Tibial artery (tissue), 4 donors: ENCODE results near the gene ACAD10.

Experiments used
- DNase-seq, 2 donors: peaks; one replicate each; pipeline ENCODE4 v3.0.0-alpha.2; 2019
- H3K27ac ChIP-seq, 2 donors: fragments of 200-600 bp; sonication (generic) in 1 of 2; 1 replicate in 1 of 2; 2 replicates in 1 of 2; pipeline ENCODE4 v1.5.1; 2018 to 2019; ENCODE audit warnings: mild to moderate bottlenecking in 1 of 2
- H3K27me3 ChIP-seq, 2 donors: fragments of 200-600 bp; sonication (generic) in 1 of 2; one replicate each; pipeline versions ENCODE4 v1.5.1 to v1.6.0; 2016 to 2019
- H3K36me3 ChIP-seq, 3 donors: fragments of 200-600 bp; sonication (generic) in 2 of 3; one replicate each; pipeline ENCODE4 v1.5.1; 2016 to 2019; ENCODE audit warnings: mild to moderate bottlenecking in 2 of 3
- H3K4me1 ChIP-seq, 4 donors: fragments of 200-600 bp; sonication (generic) in 2 of 4; 1 replicate in 3 of 4; 2 replicates in 1 of 4; pipeline ENCODE4 v1.5.1; 2016 to 2019
- H3K4me3 ChIP-seq, 2 donors: fragments of 200-600 bp; sonication (generic) in 1 of 2; 1 replicate in 1 of 2; 2 replicates in 1 of 2; pipeline ENCODE4 v1.5.1; 2018 to 2019; ENCODE audit warnings: mild to moderate bottlenecking in 2 of 2
- H3K9me3 ChIP-seq, 3 donors: fragments of 200-600 bp; sonication (generic) in 1 of 3; one replicate each; pipeline ENCODE4 v1.5.1; 2016 to 2019
- CTCF ChIP-seq, 2 experiments: fragments of 200-600 bp in 1 of 2; fragments of 450-650 bp in 1 of 2; IDR thresholded peaks; one replicate each; pipeline ENCODE4 v1.5.1; 2017 to 2019; ENCODE audit warnings: antibody characterized with exemption in 2 of 2, mild to moderate bottlenecking in 1 of 2, moderate library complexity in 1 of 2
- intact Hi-C: fragments of 100-400 bp; cut with DNase I; formaldehyde crosslinking; loops from one replicate; pipeline ENCODE4 v1.15.0; 2023; ENCODE audit warnings: low total_unique reads

ACAD10 gene

DNA sequence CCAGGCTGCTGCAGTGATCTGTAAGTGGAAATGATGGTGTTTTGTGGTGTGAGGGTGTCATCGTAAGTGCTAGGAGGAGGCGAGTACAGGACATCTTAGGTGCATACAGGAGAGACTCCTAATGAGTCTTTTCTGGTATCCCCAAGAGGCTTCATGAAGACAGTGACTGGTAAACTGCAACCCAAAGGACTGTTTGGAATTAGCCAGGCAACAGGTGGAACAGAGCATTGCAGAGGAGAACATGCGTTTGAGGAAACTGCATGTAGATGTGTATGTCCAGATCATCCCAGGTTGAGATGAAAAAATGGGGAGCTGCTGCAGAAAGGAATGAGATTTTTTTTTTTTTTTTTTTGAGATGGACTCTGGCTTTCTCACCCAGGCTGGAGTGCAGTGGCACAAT is 5.4 kb downstream of the ACAD10 start:
- intact Hi-C loops, result no loop called here
- no peak for DNase-seq
- H3K27me3 ChIP-seq, result no peaks in the 10 kb centered on the region
- TF ChIP-seq CTCF (IDR thresholded peaks at IDR 0.05), result no peak
- H3K27ac ChIP-seq, result no peak overlapping the region
- no peak overlapping the region for H3K4me3 ChIP-seq
- no peaks in the 10 kb centered on the region for H3K9me3 ChIP-seq
- H3K36me3 ChIP-seq, result peaks cover 23 to 40% (median 36%) of the 10 kb centered on the region in 3 donors
- H3K4me1 ChIP-seq, result peaks cover 0 to 11% (median 8%) of the 10 kb centered on the region in 4 donors

DNA sequence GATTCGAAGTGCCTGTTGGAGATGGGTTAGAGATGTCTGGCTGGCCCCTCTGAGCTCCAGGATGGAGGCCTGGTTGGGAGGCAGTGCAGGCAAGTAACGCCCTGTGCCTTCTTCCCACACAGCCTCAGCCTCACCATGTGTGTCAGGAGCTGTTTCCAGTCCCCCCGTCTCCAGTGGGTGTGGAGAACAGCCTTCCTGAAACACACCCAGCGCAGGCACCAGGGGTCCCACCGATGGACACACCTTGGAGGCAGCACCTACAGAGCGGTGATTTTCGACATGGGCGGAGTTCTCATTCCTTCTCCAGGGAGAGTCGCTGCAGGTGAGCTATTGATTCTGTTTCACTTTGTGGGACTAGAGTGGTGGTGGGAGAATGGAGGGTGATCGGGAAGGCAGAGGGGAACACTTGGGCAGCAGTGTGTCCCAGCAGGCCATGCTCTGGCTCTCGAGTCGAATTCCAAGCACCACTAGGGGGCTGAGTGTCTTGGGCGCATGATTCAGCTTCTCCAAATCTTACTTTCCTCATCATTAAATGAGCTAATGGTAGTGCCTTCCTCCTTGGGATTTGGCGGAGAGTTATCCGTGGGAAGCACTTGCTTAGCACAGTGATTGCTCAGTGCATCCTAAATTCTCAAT is 6.8 kb downstream of the ACAD10 start:
- peaks cover 24 to 54% (median 36%) of the 10 kb centered on the region in 3 donors for H3K36me3 ChIP-seq
- intact Hi-C loops, result no loop called here

GRCh38 chr12:111693818-111694217 is 8.0 kb downstream of the ACAD10 start:
- Histone ChIP-seq H3K27me3 (no peaks in the 10 kb centered on the region), H3K36me3 (peaks cover 28 to 66% (median 40%) of the 10 kb centered on the region in 3 donors), H3K4me3 (no peak overlapping the region), H3K9me3 (no peaks in the 10 kb centered on the region), H3K4me1 (no peaks in the 10 kb centered on the region), H3K27ac (no peak overlapping the region)
- DNase-seq, result no peak
- intact Hi-C loops, result no loop called here
- no peak for TF ChIP-seq CTCF (IDR thresholded peaks at IDR 0.05)

More for the DNA sequence above, 6.8 kb downstream of the ACAD10 start:
- H3K9me3 ChIP-seq, result no peaks in the 10 kb centered on the region
- H3K27ac ChIP-seq, result no peak overlapping the region
- TF ChIP-seq CTCF (IDR thresholded peaks at IDR 0.05), result no peak
- H3K27me3 ChIP-seq, result no peaks in the 10 kb centered on the region
- H3K4me1 ChIP-seq, result no peaks in the 10 kb centered on the region
- H3K4me3 ChIP-seq, result no peak overlapping the region
- DNase-seq, result no peak

DNA sequence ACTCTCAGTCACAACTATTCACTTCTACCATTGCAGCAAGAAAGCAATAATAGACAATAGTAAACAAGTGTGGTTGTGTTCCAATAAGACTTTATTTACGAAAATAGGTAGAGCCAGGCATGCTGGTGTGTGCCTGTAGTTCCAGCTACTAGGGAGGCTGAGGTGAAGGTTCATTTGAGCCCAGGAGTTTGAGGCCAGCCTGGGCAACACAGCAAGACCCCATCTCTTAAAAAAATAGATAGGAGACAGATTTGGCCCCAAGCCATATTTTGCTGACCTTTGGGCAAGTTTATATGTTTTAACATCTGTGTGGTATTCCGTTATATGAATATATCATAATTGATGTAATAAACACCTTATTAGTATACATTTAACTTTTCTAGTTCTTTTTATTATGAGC is 14.1 kb downstream of the ACAD10 start:
- no peak for DNase-seq
- TF ChIP-seq CTCF (IDR thresholded peaks at IDR 0.05), result no peak
- H3K36me3 ChIP-seq, result peaks cover 18 to 80% (median 33%) of the 10 kb centered on the region in 3 donors
- intact Hi-C loops, result no loop called here
- H3K4me1 ChIP-seq, result no peaks in the 10 kb centered on the region
- no peak overlapping the region for H3K27ac ChIP-seq
- no peaks in the 10 kb centered on the region for H3K27me3 ChIP-seq
- no peaks in the 10 kb centered on the region for H3K9me3 ChIP-seq
- no peak overlapping the region for H3K4me3 ChIP-seq

DNA sequence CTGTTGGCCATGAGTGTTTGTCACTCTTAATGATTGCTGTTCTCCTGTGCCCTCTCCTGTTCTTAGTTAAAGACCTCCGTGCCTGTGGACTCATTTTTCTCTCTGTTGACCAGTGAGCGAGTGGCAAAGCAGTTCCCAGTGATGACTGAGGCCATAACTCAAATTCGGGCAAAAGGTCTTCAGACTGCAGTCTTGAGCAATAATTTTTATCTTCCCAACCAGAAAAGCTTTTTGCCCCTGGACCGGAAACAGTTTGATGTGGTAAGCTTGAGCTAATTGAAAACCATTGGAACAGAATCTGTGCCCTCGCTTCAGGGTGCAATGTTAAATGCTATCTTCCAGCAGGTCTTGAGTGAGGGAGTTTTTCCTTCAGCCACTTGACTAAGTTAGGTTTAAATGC is 19.8 kb downstream of the ACAD10 start:
- H3K4me3 ChIP-seq, result no peak overlapping the region
- intact Hi-C loops, result no loop called here
- no peak for TF ChIP-seq CTCF (IDR thresholded peaks at IDR 0.05)
- no peaks in the 10 kb centered on the region for H3K9me3 ChIP-seq
- H3K4me1 ChIP-seq, result no peaks in the 10 kb centered on the region
- H3K36me3 ChIP-seq, result peaks cover 25 to 82% (median 31%) of the 10 kb centered on the region in 3 donors
- no peaks in the 10 kb centered on the region for H3K27me3 ChIP-seq
- DNase-seq, result no peak
- H3K27ac ChIP-seq, result no peak overlapping the region
